Mammary epithelial cell (primary cell): ENCODE results near the gene ASCC3.

Experiments
- CTCF ChIP-seq, 2 donors: IDR thresholded peaks in 1 of 2; conservative IDR thresholded peaks in 1 of 2; 2 replicates each; pipeline ENCODE4 v1.5.1; 2011 to 2012; ENCODE audit warnings: inconsistent platforms in 2 of 2, low read length in 2 of 2, mild to moderate bottlenecking in 2 of 2, control low read depth in 1 of 2, low read depth in 1 of 2; ENCODE audit not compliant: insufficient read depth in 1 of 2; ENCODE audit errors: extremely low read depth in 1 of 2
- EZH2 ChIP-seq: IDR thresholded peaks from 2 replicates; pipeline ENCODE4 v1.6.1; 2012; ENCODE audit warnings: low read length, inconsistent platforms, borderline replicate concordance

DNA sequence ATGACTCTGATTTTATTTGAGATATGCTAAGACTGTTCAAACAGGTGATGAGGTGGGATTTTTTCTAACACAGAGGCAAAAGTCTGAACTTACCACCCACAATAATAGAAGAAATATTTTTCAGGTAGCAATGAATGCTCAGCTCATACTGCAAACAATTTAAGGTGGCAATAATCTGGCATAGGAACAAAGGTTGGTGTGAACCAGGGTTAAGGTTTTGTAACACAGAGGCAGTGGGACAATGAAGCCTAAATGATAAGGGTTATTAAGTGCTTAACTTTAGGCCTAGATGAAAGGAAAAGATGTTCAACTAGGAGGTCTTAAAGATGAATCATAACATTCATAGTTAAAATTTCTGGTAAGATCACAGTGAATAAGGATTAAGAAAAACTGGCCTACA is 4.9 kb downstream of the ASCC3 start:
- no peak for TF ChIP-seq CTCF (conservative IDR thresholded peaks at IDR 0.05 in 1 of 2, IDR thresholded peaks at IDR 0.05 in 1 of 2; ENCODE audit: extremely low read depth in 1 of 2, insufficient read depth in 1 of 2, low read depth in 1 of 2, low read length in 2 of 2)
- no peak for TF ChIP-seq EZH2
